Effector memory CD4-positive, alpha-beta T cell (primary cell): Measurements from ENCODE around the gene ETV6.
"Not testable (repeated sequence)": the region's sequence is repeated elsewhere in the genome, so short reads cannot be mapped to it uniquely, and the experiment has no call there.

Experiments used
- DNase-seq, 3 donors: peaks; one replicate each; pipeline ENCODE4 v3.0.0-alpha.2; 2020
- H3K27ac ChIP-seq: 2 replicates; pipeline ENCODE4 v1.7.0; 2013; ENCODE audit warnings: mild to moderate bottlenecking, low read length, moderate library complexity; ENCODE audit not compliant: insufficient read depth, poor library complexity, severe bottlenecking
- H3K27me3 ChIP-seq: replicated peaks from 2 replicates; pipeline ENCODE4 v1.7.0; 2013; ENCODE audit warnings: mild to moderate bottlenecking, low read length; ENCODE audit not compliant: insufficient read depth, control insufficient read depth, poor library complexity, severe bottlenecking
- H3K36me3 ChIP-seq: 2 replicates; pipeline ENCODE4 v1.7.0; 2013; ENCODE audit warnings: mild to moderate bottlenecking, low read length, moderate library complexity; ENCODE audit not compliant: control insufficient read depth, insufficient read depth
- H3K4me1 ChIP-seq: 2 replicates; pipeline ENCODE4 v1.7.0; 2013; ENCODE audit warnings: low read length, mild to moderate bottlenecking; ENCODE audit not compliant: control insufficient read depth, insufficient read depth, poor library complexity, severe bottlenecking
- H3K4me3 ChIP-seq: 2 replicates; pipeline ENCODE4 v1.7.0; 2013; ENCODE audit warnings: low read length, low read depth, mild to moderate bottlenecking; ENCODE audit not compliant: insufficient read depth, poor library complexity, severe bottlenecking
- H3K9me3 ChIP-seq: 2 replicates; pipeline ENCODE4 v1.7.0; 2013; ENCODE audit warnings: mild to moderate bottlenecking, low read length, moderate library complexity; ENCODE audit not compliant: control insufficient read depth

The ETV6 gene

GRCh38 chr12:11907625-11908024, 258.2 kb downstream of the ETV6 start:
- Histone ChIP-seq H3K27me3 (no peaks in the 10 kb centered on the region), H3K9me3 (no peaks in the 10 kb centered on the region), H3K4me1 (peaks cover 4% of the 10 kb centered on the region), H3K4me3 (no peak overlapping the region), H3K27ac (no peak overlapping the region), H3K36me3 (no peaks in the 10 kb centered on the region)
- no peak for DNase-seq

GRCh38 chr12:11909406-11909805, 259.9 kb downstream of the ETV6 start:
- H3K4me1 ChIP-seq, H3K27me3 ChIP-seq, DNase-seq, H3K36me3 ChIP-seq, H3K27ac ChIP-seq, H3K4me3 ChIP-seq, H3K9me3 ChIP-seq: not testable (repeated sequence)

GRCh38 chr12:11916113-11916512, 266.6 kb downstream of the ETV6 start:
- no peak overlapping the region for H3K4me3 ChIP-seq

GRCh38 chr12:11916771-11917170, 267.3 kb downstream of the ETV6 start:
- Histone ChIP-seq H3K9me3 (no peaks in the 10 kb centered on the region), H3K27ac (no peak overlapping the region), H3K36me3 (no peaks in the 10 kb centered on the region), H3K27me3 (no peaks in the 10 kb centered on the region), H3K4me1 (no peaks in the 10 kb centered on the region), H3K4me3 (no peak overlapping the region)
- DNase-seq = no peak

More at GRCh38 chr12:11916113-11916512, 266.6 kb downstream of the ETV6 start:
- no peak for DNase-seq
- no peak overlapping the region for H3K27ac ChIP-seq
- H3K27me3 ChIP-seq = no peaks in the 10 kb centered on the region
- no peaks in the 10 kb centered on the region for H3K9me3 ChIP-seq
- H3K4me1 ChIP-seq = no peaks in the 10 kb centered on the region
- H3K36me3 ChIP-seq = no peaks in the 10 kb centered on the region

- Histone ChIP-seq H3K4me3 (no peak overlapping the region), H3K27ac (no peak overlapping the region), H3K27me3 (no peaks in the 10 kb centered on the region), H3K36me3 (no peaks in the 10 kb centered on the region), H3K4me1 (no peaks in the 10 kb centered on the region), H3K9me3 (no peaks in the 10 kb centered on the region)
- DNase-seq = no peak
Observed at GRCh38 chr12:11917501-11917900, 268.0 kb downstream of the ETV6 start.

- Histone ChIP-seq H3K4me1 (no peaks in the 10 kb centered on the region), H3K4me3 (no peak overlapping the region), H3K9me3 (no peaks in the 10 kb centered on the region), H3K27me3 (no peaks in the 10 kb centered on the region), H3K36me3 (no peaks in the 10 kb centered on the region), H3K27ac (no peak overlapping the region)
- DNase-seq = no peak
Observed at GRCh38 chr12:11920231-11920630, 270.8 kb downstream of the ETV6 start.

GRCh38 chr12:11922361-11922760, 272.9 kb downstream of the ETV6 start:
- no peak overlapping the region for H3K4me3 ChIP-seq
- no peak overlapping the region for H3K27ac ChIP-seq
- no peaks in the 10 kb centered on the region for H3K36me3 ChIP-seq
- H3K27me3 ChIP-seq = no peaks in the 10 kb centered on the region
- no peaks in the 10 kb centered on the region for H3K4me1 ChIP-seq
- no peaks in the 10 kb centered on the region for H3K9me3 ChIP-seq
- DNase-seq = no peak

- no peak for DNase-seq
- Histone ChIP-seq H3K36me3 (no peaks in the 10 kb centered on the region), H3K27me3 (no peaks in the 10 kb centered on the region), H3K4me3 (no peak overlapping the region), H3K27ac (no peak overlapping the region), H3K4me1 (no peaks in the 10 kb centered on the region), H3K9me3 (no peaks in the 10 kb centered on the region)
Observed at GRCh38 chr12:11923067-11923466, 273.6 kb downstream of the ETV6 start.

- H3K27ac ChIP-seq = no peak overlapping the region
- H3K36me3 ChIP-seq = no peaks in the 10 kb centered on the region
- H3K4me3 ChIP-seq = no peak overlapping the region
- H3K27me3 ChIP-seq = no peaks in the 10 kb centered on the region
- H3K4me1 ChIP-seq = no peaks in the 10 kb centered on the region
- H3K9me3 ChIP-seq = no peaks in the 10 kb centered on the region
- no peak for DNase-seq
Observed at GRCh38 chr12:11927286-11927935, 277.9 kb downstream of the ETV6 start.

GRCh38 chr12:11929714-11930113, 280.2 kb downstream of the ETV6 start:
- Histone ChIP-seq H3K4me3 (no peak overlapping the region), H3K4me1 (no peaks in the 10 kb centered on the region), H3K9me3 (no peaks in the 10 kb centered on the region), H3K36me3 (no peaks in the 10 kb centered on the region), H3K27me3 (no peaks in the 10 kb centered on the region), H3K27ac (no peak overlapping the region)
- DNase-seq = no peak
